MCF 10A (cell line): ENCODE measurements around the gene RPS6KC1. TPM values are rescaled to one million over a fixed set of nuclear protein-coding genes. Genes with fewer than 3 reads are reported as not detected.

ENCODE experiments used
- BruUV-seq: library from RNA; stranded (reverse); fragments of 400-500 nt; replicated peaks from 2 replicates; lab custom pipeline; 2021; lab: Mats Ljungman, UMichigan
- CTCF ChIA-PET: fragments of 300-600 bp; sonication (Branson Sonifier 250); formaldehyde crosslinking; extraction: SDS; loops from one replicate; lab custom pipeline; 2021; ENCODE audit warnings: antibody characterized with exemption, inconsistent platforms; lab: Yijun Ruan, JAX
- POLR2A ChIA-PET: fragments of 300-600, 350-650 bp; sonication (Branson Sonifier 250); formaldehyde crosslinking; extraction: SDS; loops from one replicate; lab custom pipeline; 2020; ENCODE audit warnings: antibody characterized with exemption, inconsistent platforms; lab: Yijun Ruan, JAX
- DNase-seq: peaks from one replicate; pipeline ENCODE4 v3.0.0-alpha.2; 2018; ENCODE audit not compliant: unreplicated experiment
- H3K27ac Mint-ChIP-seq: one replicate; pipeline ENCODE4 v1.8.0; 2022; ENCODE audit warnings: mild to moderate bottlenecking, low read depth, mixed read lengths; ENCODE audit not compliant: unreplicated experiment
- H3K27me3 Mint-ChIP-seq: one replicate; pipeline ENCODE4 v1.8.0; 2022; ENCODE audit warnings: mixed read lengths; ENCODE audit not compliant: insufficient read depth, unreplicated experiment
- H3K36me3 Mint-ChIP-seq: one replicate; pipeline ENCODE4 v1.8.0; 2022; ENCODE audit warnings: mild to moderate bottlenecking, moderate library complexity, mixed read lengths; ENCODE audit not compliant: insufficient read depth, unreplicated experiment
- H3K4me1 Mint-ChIP-seq: one replicate; pipeline ENCODE4 v1.8.0; 2022; ENCODE audit warnings: mixed read lengths; ENCODE audit not compliant: insufficient read depth, unreplicated experiment
- H3K4me3 Mint-ChIP-seq: one replicate; pipeline ENCODE4 v1.8.0; 2022; ENCODE audit warnings: mild to moderate bottlenecking, moderate library complexity, mixed read lengths; ENCODE audit not compliant: unreplicated experiment
- H3K9me3 Mint-ChIP-seq: one replicate; pipeline ENCODE4 v1.8.0; 2022; ENCODE audit warnings: mixed read lengths; ENCODE audit not compliant: unreplicated experiment
- CTCF ChIP-seq: fragments of 200-600 bp; IDR thresholded peaks from one replicate; pipeline ENCODE4 v1.8.0; 2022; ENCODE audit warnings: antibody characterized with exemption, mild to moderate bottlenecking; ENCODE audit not compliant: unreplicated experiment
- intact Hi-C: fragments of 100-400 bp; cut with micrococcal nuclease; formaldehyde crosslinking; loops from 2 replicates; pipeline ENCODE4 v1.14.1; 2022
- total RNA-seq: library from RNA; stranded (reverse); gene quantifications from 2 replicates; pipeline ENCODE4 v1.2.3, GENCODE V29; 2022

The RPS6KC1 gene
- total RNA-seq, 1 experiment from 2014 or later, result 24.5 TPM

- intact Hi-C loops, result loop anchor here (10.0 kb wide), 1 partner anchor 438 kb away; no protein-coding TSS in a partner anchor
Observed at GRCh38 chr1:213127074-213127473, 76.0 kb downstream of the RPS6KC1 start.

GRCh38 chr1:213131851-213132655 is 81.0 kb downstream of the RPS6KC1 start:
- Mint-ChIP-seq H3K4me3 (no peak overlapping the region), H3K9me3 (no peaks in the 10 kb centered on the region), H3K4me1 (no peaks in the 10 kb centered on the region), H3K27ac (no peak overlapping the region), H3K36me3 (no peaks in the 10 kb centered on the region), H3K27me3 (no peaks in the 10 kb centered on the region)
- intact Hi-C loops, result loop anchor here (1.0 to 5.0 kb wide), 2 partner anchors 155 to 991 kb away; no protein-coding TSS in a partner anchor
- CTCF ChIA-PET, result interaction anchor here (0.6 to 2.5 kb wide), 20 partner anchors 9 to 1302 kb away, joined by 3 to 32 read pairs (median 3); no protein-coding TSS in a partner anchor
- POLR2A ChIA-PET, result interaction anchor here (0.8 to 1.7 kb wide), 3 partner anchors 33 to 69 kb away, joined by 3 read pairs; no protein-coding TSS in a partner anchor
- no TSS peak for BruUV-seq
- no peak for DNase-seq
- TF ChIP-seq CTCF, result peak; percentile 24

More at GRCh38 chr1:213127074-213127473, 76.0 kb downstream of the RPS6KC1 start:
- H3K27me3 Mint-ChIP-seq, result no peaks in the 10 kb centered on the region
- H3K9me3 Mint-ChIP-seq, result no peaks in the 10 kb centered on the region
- no peaks in the 10 kb centered on the region for H3K36me3 Mint-ChIP-seq
- CTCF ChIA-PET, result interaction anchor here (0.7 to 11.0 kb wide), 6 partner anchors 10 to 1202 kb away, joined by 3 to 106 read pairs (median 4); no protein-coding TSS in a partner anchor
- BruUV-seq, result no TSS peak
- POLR2A ChIA-PET, result no interaction called here
- peaks cover 11% of the 10 kb centered on the region for H3K4me1 Mint-ChIP-seq
- no peak overlapping the region for H3K27ac Mint-ChIP-seq
- no peak overlapping the region for H3K4me3 Mint-ChIP-seq
- TF ChIP-seq CTCF, result no peak
- no peak for DNase-seq

GRCh38 chr1:213135572-213135971 is 84.5 kb downstream of the RPS6KC1 start:
- no peaks in the 10 kb centered on the region for H3K36me3 Mint-ChIP-seq
- H3K27ac Mint-ChIP-seq, result no peak overlapping the region
- no TSS peak for BruUV-seq
- POLR2A ChIA-PET, result interaction anchor here (0.6 kb wide), 2 partner anchors 43 to 393 kb away, joined by 3 to 4 read pairs; no protein-coding TSS in a partner anchor
- H3K4me3 Mint-ChIP-seq, result no peak overlapping the region
- H3K9me3 Mint-ChIP-seq, result no peaks in the 10 kb centered on the region
- no peaks in the 10 kb centered on the region for H3K4me1 Mint-ChIP-seq
- H3K27me3 Mint-ChIP-seq, result no peaks in the 10 kb centered on the region
- DNase-seq, result no peak
- intact Hi-C loops, result no loop called here
- CTCF ChIA-PET, result interaction anchor here (0.6 to 1.7 kb wide), 11 partner anchors 12 to 1126 kb away, joined by 3 to 12 read pairs (median 3); no protein-coding TSS in a partner anchor
- TF ChIP-seq CTCF, result no peak
